H1 (cell line): Measurements from ENCODE around the gene TCF7L2. TPM values are rescaled to one million over a fixed set of nuclear protein-coding genes. Genes with fewer than 3 reads are reported as not detected.

ENCODE experiments used
- CTCF ChIA-PET: fragments of 300-600 bp; sonication (Branson Sonifier 250); formaldehyde crosslinking; loops from one replicate; lab custom pipeline; 2021; ENCODE audit not compliant: partially characterized antibody; lab: Charles Lee
- POLR2A ChIA-PET: fragments of 300-600 bp; sonication (Branson Sonifier 250); formaldehyde crosslinking; loops from one replicate; lab custom pipeline; 2021; ENCODE audit warnings: inconsistent platforms; ENCODE audit not compliant: partially characterized antibody; lab: Charles Lee
- DNase-seq, 2 experiments: peaks; one replicate each; pipeline versions ENCODE4 v3.0.0 to v3.0.0-alpha.2; 2010 to 2022; ENCODE audit warnings: low spot score in 2 of 2, low read depth in 1 of 2, mixed read lengths in 1 of 2
- FAIRE-seq: peaks from 2 replicates; lab custom pipeline; 2011; peaks lifted over from hg19 to GRCh38; lab: Jason Lieb, UNC
- H2AFZ ChIP-seq: 2 replicates; pipeline ENCODE4 v1.8.1; 2012; ENCODE audit warnings: low read length, inconsistent platforms
- H2AK5ac ChIP-seq: 2 replicates; pipeline ENCODE4 v1.6.1; 2013; ENCODE audit warnings: low read depth, low read length
- H2BK120ac ChIP-seq: replicated peaks from 2 replicates; pipeline ENCODE3; 2013; ENCODE audit warnings: low read depth, low read length, inconsistent platforms
- H2BK12ac ChIP-seq: 2 replicates; pipeline ENCODE4 v1.6.1; 2013; ENCODE audit warnings: low read depth, low read length
- H2BK15ac ChIP-seq: 2 replicates; pipeline ENCODE4 v1.6.1; 2013; ENCODE audit warnings: low read length
- H2BK20ac ChIP-seq: 2 replicates; pipeline ENCODE4 v1.6.1; 2013; ENCODE audit warnings: low read length
- H2BK5ac ChIP-seq: 2 replicates; pipeline ENCODE4 v1.6.1; 2013; ENCODE audit warnings: low read depth, low read length
- H3K14ac ChIP-seq: 2 replicates; pipeline ENCODE4 v1.6.1; 2013; ENCODE audit warnings: inconsistent platforms; ENCODE audit not compliant: insufficient read length
- H3K18ac ChIP-seq: 2 replicates; pipeline ENCODE4 v1.6.1; 2013; ENCODE audit warnings: low read length; ENCODE audit errors: extremely low read depth
- H3K23ac ChIP-seq: 2 replicates; pipeline ENCODE4 v1.6.1; 2013; ENCODE audit warnings: inconsistent platforms; ENCODE audit not compliant: insufficient read length
- H3K23me2 ChIP-seq: 2 replicates; pipeline ENCODE4 v1.6.1; 2013; ENCODE audit warnings: low read depth, low read length
- H3K27ac ChIP-seq: 2 replicates; pipeline ENCODE4 v1.6.1; 2011; ENCODE audit warnings: low read depth, low read length, inconsistent platforms
- H3K27me3 ChIP-seq, 4 experiments: replicated peaks in 1 of 4; 1 replicate in 1 of 4; 2 replicates in 3 of 4; pipeline versions ENCODE4 v1.6.1 to v1.8.1; 2011 to 2013; ENCODE audit warnings: low read length in 3 of 4, mild to moderate bottlenecking in 3 of 4, inconsistent platforms in 2 of 4, mixed read lengths in 2 of 4, moderate library complexity in 1 of 4; ENCODE audit not compliant: control insufficient read depth in 3 of 4, insufficient read depth in 3 of 4; ENCODE audit errors: extremely low read depth in 1 of 4
- H3K36me3 ChIP-seq, 4 experiments: 2 replicates each; pipeline versions ENCODE4 v1.6.1 to v1.8.1; 2011 to 2013; ENCODE audit warnings: mild to moderate bottlenecking in 4 of 4, low read length in 3 of 4, moderate library complexity in 2 of 4, control low read depth in 1 of 4, inconsistent platforms in 1 of 4; ENCODE audit not compliant: insufficient read depth in 4 of 4, control insufficient read depth in 2 of 4
- H3K4ac ChIP-seq: replicated peaks from 2 replicates; pipeline ENCODE3; 2013; ENCODE audit warnings: low read length, low read depth, mixed read lengths, inconsistent platforms; ENCODE audit not compliant: insufficient read length
- H3K4me1 ChIP-seq, 4 experiments: replicated peaks in 1 of 4; 1 replicate in 1 of 4; 2 replicates in 3 of 4; pipeline versions ENCODE4 v1.6.1 to v1.8.1; 2011 to 2013; ENCODE audit warnings: low read length in 3 of 4, inconsistent platforms in 2 of 4, mixed read lengths in 1 of 4; ENCODE audit not compliant: insufficient read depth in 4 of 4, control insufficient read depth in 3 of 4
- H3K4me2 ChIP-seq, 2 experiments: 2 replicates each; pipeline versions ENCODE4 v1.6.1 to v1.8.1; 2011 to 2013; ENCODE audit warnings: low read depth in 2 of 2, low read length in 2 of 2, control low read depth in 1 of 2, inconsistent platforms in 1 of 2, mild to moderate bottlenecking in 1 of 2; ENCODE audit not compliant: insufficient read depth in 1 of 2
- H3K4me3 ChIP-seq, 4 experiments: fragments of 200-600, 300-600 bp in 1 of 4; sonication (generic), shearing (Covaris generic), sonication (Bioruptor Twin) in 1 of 4; 2 replicates each; pipeline versions ENCODE4 v1.5.1 to v1.8.1; 2011 to 2016; ENCODE audit warnings: low read length in 4 of 4, low read depth in 3 of 4, control low read depth in 2 of 4, inconsistent platforms in 2 of 4, mild to moderate bottlenecking in 2 of 4, mixed read lengths in 1 of 4, moderate library complexity in 1 of 4; ENCODE audit not compliant: insufficient read depth in 2 of 4; ENCODE audit errors: extremely low read depth in 1 of 4
- H3K56ac ChIP-seq: replicated peaks from 2 replicates; pipeline ENCODE3; 2013; ENCODE audit warnings: low read depth, mild to moderate bottlenecking, mixed read lengths, low read length, inconsistent platforms; ENCODE audit not compliant: insufficient read length
- H3K79me1 ChIP-seq: 2 replicates; pipeline ENCODE4 v1.6.1; 2013; ENCODE audit warnings: low read depth, low read length, control low read depth
- H3K79me2 ChIP-seq, 2 experiments: 2 replicates each; pipeline versions ENCODE4 v1.6.1 to v1.8.1; 2012 to 2013; ENCODE audit warnings: low read length in 2 of 2, mild to moderate bottlenecking in 2 of 2, inconsistent platforms in 1 of 2; ENCODE audit not compliant: insufficient read depth in 2 of 2, control insufficient read depth in 1 of 2
- H3K9ac ChIP-seq, 4 experiments: replicated peaks in 1 of 4; 1 replicate in 1 of 4; 2 replicates in 3 of 4; pipeline versions ENCODE4 v1.6.1 to v1.8.1; 2011 to 2013; ENCODE audit warnings: low read depth in 3 of 4, low read length in 3 of 4, control low read depth in 2 of 4, mild to moderate bottlenecking in 2 of 4, moderate library complexity in 2 of 4, inconsistent platforms in 1 of 4; ENCODE audit errors: extremely low read depth in 1 of 4
- H3K9me3 ChIP-seq, 2 experiments: 2 replicates each; pipeline versions ENCODE4 v1.6.1 to v1.8.1; 2012 to 2013; ENCODE audit warnings: mild to moderate bottlenecking in 2 of 2, moderate library complexity in 2 of 2, control low read depth in 1 of 2, inconsistent platforms in 1 of 2, low read depth in 1 of 2, low read length in 1 of 2, mixed read lengths in 1 of 2; ENCODE audit not compliant: insufficient read depth in 2 of 2
- H4K20me1 ChIP-seq, 2 experiments: replicated peaks in 1 of 2; 2 replicates each; pipeline versions ENCODE3 to v1.8.1; 2011 to 2013; ENCODE audit warnings: inconsistent platforms in 2 of 2, low read length in 2 of 2, mild to moderate bottlenecking in 1 of 2; ENCODE audit not compliant: insufficient read depth in 2 of 2, control insufficient read depth in 1 of 2
- H4K5ac ChIP-seq: 2 replicates; pipeline ENCODE4 v1.6.1; 2013; ENCODE audit warnings: low read length, low read depth, mixed read lengths, inconsistent platforms; ENCODE audit not compliant: insufficient read length
- H4K8ac ChIP-seq: 2 replicates; pipeline ENCODE4 v1.8.0; 2013; ENCODE audit warnings: mild to moderate bottlenecking, moderate library complexity, low read length, inconsistent platforms; ENCODE audit not compliant: insufficient read depth; ENCODE audit errors: extremely low read depth
- H4K91ac ChIP-seq: replicated peaks from 2 replicates; pipeline ENCODE3; 2013; ENCODE audit warnings: low read length, mixed read lengths, inconsistent platforms; ENCODE audit not compliant: insufficient read length
- BACH1 ChIP-seq: IDR thresholded peaks from 2 replicates; pipeline ENCODE4 v1.6.1; 2012; ENCODE audit warnings: low read length, improper control_type of control experiment
- EGR1 ChIP-seq: IDR thresholded peaks from 2 replicates; pipeline ENCODE4 v1.6.1; 2011; ENCODE audit warnings: low read depth, low read length, borderline replicate concordance
- JUND ChIP-seq: IDR thresholded peaks from 2 replicates; pipeline ENCODE4 v1.6.1; 2011; ENCODE audit warnings: mild to moderate bottlenecking, improper control_type of control experiment, low read length
- NRF1 ChIP-seq: IDR thresholded peaks from 2 replicates; pipeline ENCODE4 v1.6.1; 2011; ENCODE audit warnings: mild to moderate bottlenecking, low read depth, low read length, improper control_type of control experiment
- PHF8 ChIP-seq: fragments of 200-600 bp; sonication (generic); conservative IDR thresholded peaks from 2 replicates; pipeline ENCODE4 v1.7.1; 2012; ENCODE audit warnings: low read depth, mild to moderate bottlenecking, inconsistent platforms, low read length, moderate library complexity
- RBBP5 ChIP-seq: IDR thresholded peaks from 2 replicates; pipeline ENCODE4 v1.7.1; 2012; ENCODE audit warnings: low read depth, mild to moderate bottlenecking, inconsistent platforms, low read length, moderate library complexity, borderline replicate concordance
- TBP ChIP-seq: IDR thresholded peaks from 2 replicates; pipeline ENCODE4 v1.6.1; 2011; ENCODE audit warnings: low read depth, low read length, improper control_type of control experiment
- TCF12 ChIP-seq: IDR thresholded peaks from 2 replicates; pipeline ENCODE4 v1.6.1; 2011; ENCODE audit warnings: low read depth, mild to moderate bottlenecking, low read length
- TEAD4 ChIP-seq: IDR thresholded peaks from 2 replicates; pipeline ENCODE4 v1.6.1; 2012; ENCODE audit warnings: low read depth, low read length, inconsistent platforms, mixed read lengths
- WGBS, 2 experiments: shearing (Covaris generic) in 1 of 2; methylation state at CpG; one replicate each; pipeline versions ENCODE4 v1.1.6 to v1.1.7; 2013 to 2015; ENCODE audit warnings: low lambda C conversion rate in 2 of 2, mixed read lengths in 2 of 2, inconsistent platforms in 1 of 2, low coverage in 1 of 2, missing lambda C conversion rate in 1 of 2; ENCODE audit not compliant: insufficient replicate concordance in 2 of 2, insufficient coverage in 1 of 2, insufficient read length in 1 of 2; ENCODE audit errors: extremely low coverage in 1 of 2, missing lambda C conversion rate in 1 of 2; 5-methylcytosine and 5-hydroxymethylcytosine counted together
- polyA plus RNA-seq, 7 experiments: library from polyadenylated mRNA; depleted of rRNA in 3 of 7; stranded (reverse) in 5 of 7; unstranded in 2 of 7; fragments of >200 nt in 5 of 7; fragments of 200-250 nt in 2 of 7; gene quantifications; 1 replicate in 5 of 7; 2 replicates in 1 of 7; 4 replicates in 1 of 7; pipeline versions ENCODE4 v1.2.1 to v1.2.3, GENCODE V29; 2011 to 2013; ENCODE audit warnings: missing spikeins in 2 of 7, mixed read lengths in 2 of 7
- total RNA-seq: library from RNA; stranded (reverse); fragmentation: NEBNext Ultra II Directional; extraction: Animal tissue kit (Norgen Biotek cat#: 25700); gene quantifications from 2 replicates; pipeline ENCODE4 v1.2.1, GENCODE V29; 2021
- TF ChIP-seq, protein P1 (sequence below): IDR thresholded peaks from 2 replicates; pipeline ENCODE4 v1.6.1; 2011; ENCODE audit warnings: low read length, improper control_type of control experiment

Gene TCF7L2
- total and polyA plus RNA-seq, 2 of the 8 experiments (the other 6 are each of a cell fraction or from before 2014, with no cell fraction given): 33.9 to 67.3 TPM

GRCh38 chr10:113180401-113181154 is 230.5 kb downstream of the TCF7L2 start:
- H3K4ac ChIP-seq: no peak overlapping the region
- no peak for FAIRE-seq
- no peak overlapping the region for H2AFZ ChIP-seq
- no peaks in the 10 kb centered on the region for H3K23me2 ChIP-seq
- H4K8ac ChIP-seq: no peak overlapping the region; the same call in 1 of the 2 replicates
- no peak overlapping the region for H2BK15ac ChIP-seq
- H3K18ac ChIP-seq: no peak overlapping the region
- H3K36me3 ChIP-seq: no peaks in the 10 kb centered on the region
- no peak overlapping the region for H3K14ac ChIP-seq
- 88% methylated on average over 9 of the region's 10 CpGs; no CpG with 5 or more reads in 1 of the 2 experiments for WGBS, 2 experiments
- no peaks in the 10 kb centered on the region for H3K9me3 ChIP-seq
- H4K5ac ChIP-seq: no peak overlapping the region
- no peak overlapping the region for H4K91ac ChIP-seq
- no peaks in the 10 kb centered on the region; a peak in 1 of 7 replicates for H3K27me3 ChIP-seq
- no peak overlapping the region for H3K4me3 ChIP-seq
- H3K27ac ChIP-seq: no peak overlapping the region
- H3K79me2 ChIP-seq: no peaks in the 10 kb centered on the region
- peaks cover 2 to 8% (median 4%) of the 10 kb centered on the region in 4 experiments; a peak in 6 of 7 replicates for H3K4me1 ChIP-seq
- H2BK20ac ChIP-seq: no peak overlapping the region
- H3K56ac ChIP-seq: no peak overlapping the region
- CTCF ChIA-PET: interaction anchor here (0.6 to 2.4 kb wide), 5 partner anchors 15 to 1756 kb away, joined by 3 to 6 read pairs (median 5); no protein-coding TSS in a partner anchor
- peak in 1 of 2 experiments; percentile 44 for DNase-seq
- no peaks in the 10 kb centered on the region for H3K79me1 ChIP-seq
- H3K23ac ChIP-seq: no peak overlapping the region
- H4K20me1 ChIP-seq: no peaks in the 10 kb centered on the region
- H2BK12ac ChIP-seq: no peak overlapping the region
- H3K4me2 ChIP-seq: no peak overlapping the region
- H2AK5ac ChIP-seq: no peak overlapping the region
- H3K9ac ChIP-seq: no peak overlapping the region
- H2BK120ac ChIP-seq: no peak overlapping the region
- H2BK5ac ChIP-seq: no peak overlapping the region
- POLR2A ChIA-PET: no interaction called here
- no peak for TF ChIP-seq BACH1
- TF ChIP-seq PHF8: no peak
- no peak for TF ChIP-seq RBBP5
- TF ChIP-seq, protein P1, sequence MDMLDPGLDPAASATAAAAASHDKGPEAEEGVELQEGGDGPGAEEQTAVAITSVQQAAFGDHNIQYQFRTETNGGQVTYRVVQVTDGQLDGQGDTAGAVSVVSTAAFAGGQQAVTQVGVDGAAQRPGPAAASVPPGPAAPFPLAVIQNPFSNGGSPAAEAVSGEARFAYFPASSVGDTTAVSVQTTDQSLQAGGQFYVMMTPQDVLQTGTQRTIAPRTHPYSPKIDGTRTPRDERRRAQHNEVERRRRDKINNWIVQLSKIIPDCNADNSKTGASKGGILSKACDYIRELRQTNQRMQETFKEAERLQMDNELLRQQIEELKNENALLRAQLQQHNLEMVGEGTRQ: no peak
- no peak for TF ChIP-seq TBP
- no peak for TF ChIP-seq NRF1
- TF ChIP-seq TEAD4: no peak
- TF ChIP-seq JUND: no peak
- no peak for TF ChIP-seq EGR1
- no peak for TF ChIP-seq TCF12
